NB4 (cell line): ENCODE measurements around the gene ACER3.
A peak's percentile ranks its signal among the peaks of the same experiment; 100 is the strongest.

Source experiments
- DNase-seq: peaks from one replicate; pipeline ENCODE4 v3.0.0; 2010; ENCODE audit warnings: low read depth
- H3K4me3 ChIP-seq: one replicate; pipeline ENCODE4 v1.5.1; 2011; ENCODE audit warnings: mild to moderate bottlenecking, low read depth, low read length, moderate library complexity
- MAX ChIP-seq: IDR thresholded peaks from 2 replicates; pipeline ENCODE4 v1.6.1; 2011; ENCODE audit warnings: low read depth, low read length
- MYC ChIP-seq: IDR thresholded peaks from 2 replicates; pipeline ENCODE4 v1.6.1; 2011; ENCODE audit warnings: low read depth, low read length
- POLR2A ChIP-seq: IDR thresholded peaks from 2 replicates; pipeline ENCODE4 v1.6.1; 2011; ENCODE audit warnings: mild to moderate bottlenecking; ENCODE audit not compliant: insufficient read length; ENCODE audit errors: extremely low read depth
- TF ChIP-seq, protein P1 (sequence below): IDR thresholded peaks from one replicate; pipeline ENCODE4 v1.5.1; 2012; ENCODE audit warnings: low read depth, low read length

ACER3 gene

DNA sequence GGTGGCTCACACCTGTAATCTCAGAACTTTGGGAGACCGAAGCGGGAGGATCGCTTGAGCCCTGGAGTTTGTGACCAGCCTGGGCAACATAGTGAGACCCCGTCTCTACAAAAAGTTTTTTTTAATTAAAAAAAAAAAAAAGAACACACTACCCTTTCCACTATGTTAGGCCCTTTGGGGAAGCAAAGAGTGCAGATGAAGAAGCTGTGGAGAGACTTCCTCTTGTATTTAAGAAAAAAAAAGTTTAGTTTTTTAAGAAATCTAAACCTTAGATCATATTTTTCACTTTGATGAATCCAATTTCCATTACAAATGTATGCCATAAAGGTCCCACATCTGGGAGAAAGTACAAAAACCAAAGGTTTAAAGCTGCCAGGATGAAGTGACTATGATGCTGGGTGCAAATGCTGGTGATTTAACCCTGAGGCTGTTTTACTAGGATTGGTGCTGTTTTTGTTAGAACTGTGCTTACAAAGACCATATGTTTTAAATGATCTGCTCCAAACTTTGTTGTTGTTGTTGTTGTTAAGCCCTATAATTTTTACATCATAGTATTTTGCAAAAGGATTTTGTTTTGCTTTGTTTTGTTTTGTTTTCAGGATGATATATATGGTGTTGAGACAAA, 28.9 kb upstream of the ACER3 start:
- H3K4me3 ChIP-seq: no peak overlapping the region
- no peak for DNase-seq
- no peak for TF ChIP-seq POLR2A
- TF ChIP-seq, protein P1, sequence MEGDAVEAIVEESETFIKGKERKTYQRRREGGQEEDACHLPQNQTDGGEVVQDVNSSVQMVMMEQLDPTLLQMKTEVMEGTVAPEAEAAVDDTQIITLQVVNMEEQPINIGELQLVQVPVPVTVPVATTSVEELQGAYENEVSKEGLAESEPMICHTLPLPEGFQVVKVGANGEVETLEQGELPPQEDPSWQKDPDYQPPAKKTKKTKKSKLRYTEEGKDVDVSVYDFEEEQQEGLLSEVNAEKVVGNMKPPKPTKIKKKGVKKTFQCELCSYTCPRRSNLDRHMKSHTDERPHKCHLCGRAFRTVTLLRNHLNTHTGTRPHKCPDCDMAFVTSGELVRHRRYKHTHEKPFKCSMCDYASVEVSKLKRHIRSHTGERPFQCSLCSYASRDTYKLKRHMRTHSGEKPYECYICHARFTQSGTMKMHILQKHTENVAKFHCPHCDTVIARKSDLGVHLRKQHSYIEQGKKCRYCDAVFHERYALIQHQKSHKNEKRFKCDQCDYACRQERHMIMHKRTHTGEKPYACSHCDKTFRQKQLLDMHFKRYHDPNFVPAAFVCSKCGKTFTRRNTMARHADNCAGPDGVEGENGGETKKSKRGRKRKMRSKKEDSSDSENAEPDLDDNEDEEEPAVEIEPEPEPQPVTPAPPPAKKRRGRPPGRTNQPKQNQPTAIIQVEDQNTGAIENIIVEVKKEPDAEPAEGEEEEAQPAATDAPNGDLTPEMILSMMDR: no peak
- TF ChIP-seq MAX: no peak
- no peak for TF ChIP-seq MYC

DNA sequence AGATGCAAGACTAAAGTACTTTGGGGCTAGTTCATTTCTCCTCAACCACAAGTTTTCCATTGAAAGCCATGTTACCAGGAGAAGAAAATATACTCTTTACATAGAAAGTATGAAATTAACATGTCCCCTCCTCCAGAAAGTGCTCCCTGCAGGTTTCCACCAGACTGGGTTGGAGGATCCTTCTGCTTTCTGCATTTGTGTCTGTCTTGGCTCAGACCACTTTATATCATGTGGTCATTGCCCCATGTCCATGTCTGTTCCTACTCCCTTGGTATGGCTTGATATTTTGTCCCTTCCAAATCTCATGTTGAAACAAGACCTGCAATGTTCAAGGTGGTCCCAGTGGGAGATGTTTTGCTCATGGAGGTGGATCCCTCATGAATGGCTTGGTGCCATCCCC, 28.4 kb upstream of the ACER3 start:
- no peak for TF ChIP-seq POLR2A
- no peak for TF ChIP-seq MYC
- TF ChIP-seq MAX: no peak
- TF ChIP-seq, protein P1: no peak
- DNase-seq: no peak
- H3K4me3 ChIP-seq: no peak overlapping the region

GRCh38 chr11:76834151-76834550, 26.6 kb upstream of the ACER3 start:
- no peak for TF ChIP-seq MAX
- TF ChIP-seq, protein P1: no peak
- TF ChIP-seq POLR2A: no peak
- DNase-seq: no peak
- H3K4me3 ChIP-seq: no peak overlapping the region

- DNase-seq: no peak
- no peak overlapping the region for H3K4me3 ChIP-seq
- TF ChIP-seq, protein P1: no peak
- TF ChIP-seq MAX (no peak), MYC (no peak)
These were observed 25.7 kb upstream of the ACER3 start for GRCh38 chr11:76835036-76835435.

GRCh38 chr11:76835928-76836612, 24.6 kb upstream of the ACER3 start:
- peak; percentile 26 for DNase-seq
- TF ChIP-seq, protein P1: no peak
- TF ChIP-seq MAX (no peak), MYC (no peak), POLR2A (no peak)
- no peak overlapping the region for H3K4me3 ChIP-seq
